A673 (cell line): ENCODE data around the gene ADPRH. TPM values are rescaled to one million over a fixed set of nuclear protein-coding genes. Genes with fewer than 3 reads are reported as not detected.

ENCODE experiments used
- BruUV-seq: library from RNA; stranded (reverse); fragments of 400-500 nt; replicated peaks from 2 replicates; lab custom pipeline; 2021; lab: Mats Ljungman, UMichigan
- CTCF ChIA-PET: fragments of 300-600 bp; sonication (Branson Sonifier 250); formaldehyde crosslinking; loops from one replicate; lab custom pipeline; 2022; ENCODE audit warnings: antibody characterized with exemption; lab: Charles Lee
- POLR2A ChIA-PET: fragments of 300-600 bp; sonication (Branson Sonifier 250); formaldehyde crosslinking; loops from one replicate; lab custom pipeline; 2022; ENCODE audit warnings: antibody characterized with exemption; ENCODE audit not compliant: low non-redundant PET; lab: Charles Lee
- DNase-seq: peaks from one replicate; pipeline ENCODE4 v3.0.0-alpha.2; 2015; ENCODE audit warnings: low spot score
- H3K27ac ChIP-seq: fragments of 200-600 bp; sonication (generic); 2 replicates; pipeline ENCODE4 v1.5.1; 2016; ENCODE audit warnings: mixed run types, low read depth, mild to moderate bottlenecking, mixed read lengths, antibody characterized with exemption, low read length; ENCODE audit not compliant: poor library complexity, severe bottlenecking
- H3K27me3 ChIP-seq: fragments of 200-600 bp; sonication (generic); replicated peaks from 2 replicates; pipeline ENCODE4 v1.6.1; 2017; ENCODE audit warnings: mixed run types, low read depth, mild to moderate bottlenecking, mixed read lengths, antibody characterized with exemption, low read length; ENCODE audit not compliant: insufficient read depth, poor library complexity
- H3K36me3 ChIP-seq: fragments of 200-600 bp; sonication (generic); 2 replicates; pipeline ENCODE4 v1.6.1; 2016; ENCODE audit warnings: mixed run types, mild to moderate bottlenecking, mixed read lengths, antibody characterized with exemption, low read length; ENCODE audit not compliant: insufficient read depth, poor library complexity, severe bottlenecking
- H3K4me1 ChIP-seq: fragments of 200-600 bp; sonication (generic); 2 replicates; pipeline ENCODE4 v1.6.1; 2017; ENCODE audit warnings: mixed run types, mild to moderate bottlenecking, mixed read lengths, antibody characterized with exemption, low read length; ENCODE audit not compliant: insufficient read depth, poor library complexity, severe bottlenecking
- H3K4me3 ChIP-seq: fragments of 200-600 bp; sonication (generic); 2 replicates; pipeline ENCODE4 v1.5.1; 2016; ENCODE audit warnings: low read depth, mixed run types, mild to moderate bottlenecking, mixed read lengths, low read length; ENCODE audit not compliant: poor library complexity, severe bottlenecking
- H3K9me3 ChIP-seq: fragments of 200-600 bp; sonication (generic); 2 replicates; pipeline ENCODE4 v1.6.1; 2016; ENCODE audit warnings: mixed run types, low read depth, mild to moderate bottlenecking, mixed read lengths, antibody characterized with exemption, low read length; ENCODE audit not compliant: poor library complexity, severe bottlenecking
- EZH2 ChIP-seq: fragments of 200-600 bp; sonication (generic); IDR thresholded peaks from 2 replicates; pipeline ENCODE4 v1.6.1; 2017; ENCODE audit warnings: borderline replicate concordance, low read depth, mild to moderate bottlenecking, mixed read lengths, antibody characterized with exemption, low read length; ENCODE audit not compliant: poor library complexity, severe bottlenecking
- intact Hi-C: fragments of 100-400 bp; cut with micrococcal nuclease; formaldehyde crosslinking; loops from one replicate; pipeline ENCODE4 v1.10.0; 2022; ENCODE audit not compliant: unreplicated experiment
- total RNA-seq: library from RNA; stranded (reverse); gene quantifications from 2 replicates; pipeline ENCODE4 v1.2.3, GENCODE V29; 2021
- TF ChIP-seq, protein P1 (sequence below): fragments of 300-800, 200-600 bp; sonication (generic); conservative IDR thresholded peaks from 2 replicates; pipeline ENCODE4 v1.5.1; 2017; ENCODE audit warnings: low read depth, mild to moderate bottlenecking, antibody characterized with exemption, low read length, moderate library complexity, mixed read lengths

Gene ADPRH
- total RNA-seq, 1 experiment from 2014 or later: 0.37 TPM

DNA sequence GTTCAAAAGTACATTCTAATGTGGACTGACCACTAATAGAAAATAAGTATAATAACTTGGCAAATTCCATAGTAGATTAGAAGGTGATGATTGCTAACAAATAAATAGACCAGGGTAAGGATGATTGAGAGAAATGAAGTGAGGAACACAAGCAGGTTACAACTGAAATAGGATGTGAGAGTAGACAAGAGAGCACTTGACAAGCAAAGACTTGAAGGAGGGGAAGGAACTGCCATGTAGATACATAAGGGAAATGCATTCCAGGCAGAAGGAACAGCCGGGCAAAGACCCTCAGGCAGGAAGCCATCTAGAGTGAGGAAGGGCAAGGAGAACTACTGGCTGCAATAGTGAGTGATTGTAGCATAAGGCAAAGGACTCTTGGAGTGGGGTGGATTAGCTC lies 23.4 kb downstream of the ADPRH start:
- Histone ChIP-seq H3K27me3 (no peaks in the 10 kb centered on the region), H3K4me1 (no peaks in the 10 kb centered on the region), H3K9me3 (no peaks in the 10 kb centered on the region), H3K27ac (no peak overlapping the region), H3K4me3 (no peak overlapping the region), H3K36me3 (no peaks in the 10 kb centered on the region)
- TF ChIP-seq, protein P1, sequence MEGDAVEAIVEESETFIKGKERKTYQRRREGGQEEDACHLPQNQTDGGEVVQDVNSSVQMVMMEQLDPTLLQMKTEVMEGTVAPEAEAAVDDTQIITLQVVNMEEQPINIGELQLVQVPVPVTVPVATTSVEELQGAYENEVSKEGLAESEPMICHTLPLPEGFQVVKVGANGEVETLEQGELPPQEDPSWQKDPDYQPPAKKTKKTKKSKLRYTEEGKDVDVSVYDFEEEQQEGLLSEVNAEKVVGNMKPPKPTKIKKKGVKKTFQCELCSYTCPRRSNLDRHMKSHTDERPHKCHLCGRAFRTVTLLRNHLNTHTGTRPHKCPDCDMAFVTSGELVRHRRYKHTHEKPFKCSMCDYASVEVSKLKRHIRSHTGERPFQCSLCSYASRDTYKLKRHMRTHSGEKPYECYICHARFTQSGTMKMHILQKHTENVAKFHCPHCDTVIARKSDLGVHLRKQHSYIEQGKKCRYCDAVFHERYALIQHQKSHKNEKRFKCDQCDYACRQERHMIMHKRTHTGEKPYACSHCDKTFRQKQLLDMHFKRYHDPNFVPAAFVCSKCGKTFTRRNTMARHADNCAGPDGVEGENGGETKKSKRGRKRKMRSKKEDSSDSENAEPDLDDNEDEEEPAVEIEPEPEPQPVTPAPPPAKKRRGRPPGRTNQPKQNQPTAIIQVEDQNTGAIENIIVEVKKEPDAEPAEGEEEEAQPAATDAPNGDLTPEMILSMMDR: no peak
- no peak for TF ChIP-seq EZH2
- CTCF ChIA-PET: no interaction called here
- intact Hi-C loops: no loop called here
- DNase-seq: no peak
- POLR2A ChIA-PET: no interaction called here
- no TSS peak for BruUV-seq

DNA sequence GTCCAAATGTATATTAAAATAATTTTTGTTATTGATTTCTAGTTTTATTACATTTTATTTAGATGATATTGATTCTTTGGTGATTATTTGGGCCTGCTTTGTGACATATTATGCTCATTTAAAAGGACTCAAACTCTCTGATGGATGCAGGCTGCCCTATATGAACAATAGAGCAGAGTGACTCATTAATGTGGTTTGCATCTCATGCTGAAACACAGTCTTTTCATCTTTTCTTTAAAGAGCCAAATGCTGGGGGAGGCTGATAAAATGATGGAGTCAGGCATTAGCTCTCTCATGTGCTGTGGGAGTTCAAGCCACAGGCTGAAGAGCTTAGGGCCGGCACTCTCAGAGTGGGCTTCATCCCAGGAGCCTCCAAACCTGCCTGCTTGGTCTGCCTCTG lies 25.6 kb downstream of the ADPRH start:
- ChIA-PET POLR2A (no interaction called here), CTCF (no interaction called here)
- no peak for TF ChIP-seq EZH2
- TF ChIP-seq, protein P1: no peak
- H3K4me3 ChIP-seq: no peak overlapping the region
- peaks cover 5% of the 10 kb centered on the region for H3K4me1 ChIP-seq
- no peaks in the 10 kb centered on the region for H3K36me3 ChIP-seq
- DNase-seq: no peak
- intact Hi-C loops: no loop called here
- H3K9me3 ChIP-seq: no peaks in the 10 kb centered on the region
- H3K27ac ChIP-seq: no peak overlapping the region
- H3K27me3 ChIP-seq: no peaks in the 10 kb centered on the region
- BruUV-seq: no TSS peak

DNA sequence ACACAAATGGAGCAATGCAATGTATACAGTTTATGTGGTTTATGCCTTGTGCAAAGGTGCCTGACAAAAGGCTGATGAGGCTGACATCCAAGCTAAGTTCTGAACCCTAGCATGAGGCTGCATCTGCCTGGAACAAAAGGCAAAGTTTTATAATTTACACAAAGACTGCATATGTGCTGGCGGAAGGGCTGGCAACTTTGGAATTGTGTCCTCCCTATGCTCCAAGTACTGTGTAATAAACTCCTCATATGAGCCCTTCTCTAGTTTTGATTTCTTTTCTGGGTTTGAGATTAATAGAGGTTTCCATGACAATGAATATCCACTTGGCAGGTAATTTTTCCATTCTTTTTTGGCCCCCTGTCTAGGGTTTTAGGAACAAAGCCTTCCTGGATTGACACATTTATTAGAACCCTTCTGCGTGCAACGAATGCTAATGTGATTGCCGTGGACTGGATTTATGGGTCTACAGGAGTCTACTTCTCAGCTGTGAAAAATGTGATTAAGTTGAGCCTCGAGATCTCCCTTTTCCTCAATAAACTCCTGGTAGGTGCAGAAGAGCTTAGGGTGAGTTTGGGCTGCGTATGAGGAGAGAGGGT lies 29.2 kb downstream of the ADPRH start:
- H3K4me1 ChIP-seq: peaks cover 5% of the 10 kb centered on the region
- H3K36me3 ChIP-seq: no peaks in the 10 kb centered on the region
- TF ChIP-seq EZH2: no peak
- TF ChIP-seq, protein P1: no peak
- ChIA-PET CTCF (interaction anchor here (0.6 kb wide), 1 partner anchor 1094 kb away, joined by 4 read pairs; no protein-coding TSS in a partner anchor), POLR2A (no interaction called here)
- DNase-seq: no peak
- intact Hi-C loops: no loop called here
- H3K27me3 ChIP-seq: no peaks in the 10 kb centered on the region
- no peaks in the 10 kb centered on the region for H3K9me3 ChIP-seq
- BruUV-seq: no TSS peak
- H3K27ac ChIP-seq: no peak overlapping the region
- H3K4me3 ChIP-seq: no peak overlapping the region
